ENCODE data around the gene CRMP1.

GRCh38 chr4:5893591-5893990, 705 bp upstream of the CRMP1 start:
- no peak for TF ChIP-seq CTCF (IDR thresholded peaks at IDR 0.05)
- no peak for TF ChIP-seq POLR2A (IDR thresholded peaks at IDR 0.05)

All from body of pancreas (tissue), 4 donors.